Endodermal cell (in vitro differentiated cells): ENCODE results near the gene MEF2B. TPM values are rescaled to one million over a fixed set of nuclear protein-coding genes. Genes with fewer than 3 reads are reported as not detected.
"Not testable (repeated sequence)": the region's sequence is repeated elsewhere in the genome, so short reads cannot be mapped to it uniquely, and the experiment has no call there.

Source experiments
- DNase-seq: peaks from one replicate; pipeline ENCODE4 v3.0.0-alpha.2; 2017
- H3K27ac ChIP-seq: 2 replicates; pipeline ENCODE4 v1.5.1; 2013; ENCODE audit warnings: mild to moderate bottlenecking, low read depth, low read length, moderate library complexity
- H3K27me3 ChIP-seq: 2 replicates; pipeline ENCODE4 v1.6.1; 2013; ENCODE audit warnings: mild to moderate bottlenecking, low read length, moderate library complexity; ENCODE audit not compliant: insufficient read depth, control insufficient read depth, poor library complexity, severe bottlenecking
- H3K36me3 ChIP-seq: 2 replicates; pipeline ENCODE4 v1.7.0; 2013; ENCODE audit warnings: mild to moderate bottlenecking, low read length, moderate library complexity; ENCODE audit not compliant: control insufficient read depth, insufficient read depth
- H3K4me1 ChIP-seq: one replicate; pipeline ENCODE4 v1.7.0; 2013; ENCODE audit warnings: low read length; ENCODE audit not compliant: control insufficient read depth, insufficient read depth
- H3K4me3 ChIP-seq: 2 replicates; pipeline ENCODE4 v1.5.1; 2013; ENCODE audit warnings: mild to moderate bottlenecking, low read length, moderate library complexity
- H3K9ac ChIP-seq: 2 replicates; pipeline ENCODE4 v1.6.1; 2013; ENCODE audit warnings: mild to moderate bottlenecking, low read length, moderate library complexity; ENCODE audit not compliant: poor library complexity, severe bottlenecking; ENCODE audit errors: extremely low read depth
- H3K9me3 ChIP-seq: 2 replicates; pipeline ENCODE4 v1.6.1; 2013; ENCODE audit warnings: mild to moderate bottlenecking, low read length, moderate library complexity; ENCODE audit not compliant: control insufficient read depth
- H3K27ac Mint-ChIP-seq: 2 replicates; pipeline ENCODE4 v1.8.0; 2020; ENCODE audit warnings: mixed read lengths
- H3K27me3 Mint-ChIP-seq: 2 replicates; pipeline ENCODE4 v1.8.0; 2021; ENCODE audit warnings: mild to moderate bottlenecking, mixed read lengths; ENCODE audit not compliant: insufficient read depth
- H3K36me3 Mint-ChIP-seq: 2 replicates; pipeline ENCODE4 v1.8.0; 2020; ENCODE audit warnings: low read depth, mixed read lengths
- H3K4me1 Mint-ChIP-seq: 2 replicates; pipeline ENCODE4 v1.8.0; 2020; ENCODE audit warnings: mixed read lengths
- H3K4me3 Mint-ChIP-seq: 2 replicates; pipeline ENCODE4 v1.8.0; 2020; ENCODE audit warnings: mild to moderate bottlenecking, moderate library complexity, mixed read lengths
- H3K9me3 Mint-ChIP-seq: 2 replicates; pipeline ENCODE4 v1.8.0; 2020; ENCODE audit warnings: mild to moderate bottlenecking, mixed read lengths
- CTCF ChIP-seq: fragments of 200-600 bp; sonication (generic); conservative IDR thresholded peaks from 2 replicates; pipeline ENCODE4 v1.5.0; 2021; ENCODE audit warnings: antibody characterized with exemption, mild to moderate bottlenecking
- WGBS, 2 experiments: methylation state at CpG; one replicate each; pipeline versions ENCODE4 v1.1.5 to v1.1.7; 2013; ENCODE audit warnings: missing lambda C conversion rate in 2 of 2, mixed read lengths in 1 of 2; ENCODE audit not compliant: insufficient coverage in 1 of 2, insufficient read length in 1 of 2; 5-methylcytosine and 5-hydroxymethylcytosine counted together
- total RNA-seq, 2 donors: library from RNA; stranded (reverse); fragmentation: NEBNext Ultra II Directional in 1 of 2; extraction: Animal tissue kit (Norgen Biotek cat#: 25700) in 1 of 2; gene quantifications; 2 replicates in 1 of 2; 3 replicates in 1 of 2; pipeline ENCODE4 v1.2.1, GENCODE V29; 2021

Gene MEF2B
- total RNA-seq, 2 donors from 2014 or later, result 1.2 to 1.6 TPM

GRCh38 chr19:19105365-19106055, 64.6 kb downstream of the MEF2B start:
- Mint-ChIP-seq H3K4me3 (peak overlapping the region; percentile 69), H3K27me3 (peaks cover 11% of the 10 kb centered on the region), H3K27ac (peak overlapping the region; percentile 91), H3K9me3 (no peaks in the 10 kb centered on the region), H3K4me1 (peaks cover 14% of the 10 kb centered on the region), H3K36me3 (peaks cover 3% of the 10 kb centered on the region)
- H3K27me3 ChIP-seq, result no peaks in the 10 kb centered on the region
- no peak for TF ChIP-seq CTCF
- no peaks in the 10 kb centered on the region for H3K36me3 ChIP-seq
- H3K9me3 ChIP-seq, result no peaks in the 10 kb centered on the region
- no peak overlapping the region for H3K9ac ChIP-seq
- no peaks in the 10 kb centered on the region for H3K4me1 ChIP-seq
- 11 to 12% methylated on average over 16 to 36 of the region's 36 CpGs for WGBS, 2 experiments
- H3K27ac ChIP-seq, result peak overlapping the region; percentile 77
- H3K4me3 ChIP-seq, result peak overlapping the region; percentile 66
- peak; percentile 95 for DNase-seq

- WGBS, 2 experiments, result 96% methylated on average over 11 of the region's 11 CpGs
- H3K9me3 Mint-ChIP-seq, result no peaks in the 10 kb centered on the region
- Histone ChIP-seq H3K9me3 (no peaks in the 10 kb centered on the region), H3K4me3 (no peak overlapping the region), H3K27ac (no peak overlapping the region), H3K4me1 (no peaks in the 10 kb centered on the region), H3K36me3 (no peaks in the 10 kb centered on the region), H3K27me3 (no peaks in the 10 kb centered on the region), H3K9ac (no peak overlapping the region)
- TF ChIP-seq CTCF, result no peak
- peaks cover 14% of the 10 kb centered on the region for H3K4me1 Mint-ChIP-seq
- peaks cover 3% of the 10 kb centered on the region for H3K27me3 Mint-ChIP-seq
- H3K27ac Mint-ChIP-seq, result no peak overlapping the region
- DNase-seq, result no peak
- H3K4me3 Mint-ChIP-seq, result no peak overlapping the region
- peaks cover 3% of the 10 kb centered on the region for H3K36me3 Mint-ChIP-seq
These were observed 66.9 kb downstream of the MEF2B start for GRCh38 chr19:19103167-19103566.

GRCh38 chr19:19102566-19102965, 67.5 kb downstream of the MEF2B start:
- not testable (repeated sequence) for H3K9me3 Mint-ChIP-seq, H3K9ac ChIP-seq, H3K4me1 ChIP-seq, H3K9me3 ChIP-seq, H3K27ac Mint-ChIP-seq, H3K27me3 Mint-ChIP-seq, H3K36me3 ChIP-seq, H3K27me3 ChIP-seq, H3K36me3 Mint-ChIP-seq, H3K4me3 ChIP-seq, H3K27ac ChIP-seq, H3K4me3 Mint-ChIP-seq, DNase-seq
- peaks cover 12% of the 10 kb centered on the region for H3K4me1 Mint-ChIP-seq
- 95 to 100% methylated on average over 4 to 9 of the region's 10 CpGs for WGBS, 2 experiments

- H3K27me3 ChIP-seq, result no peaks in the 10 kb centered on the region
- no peaks in the 10 kb centered on the region for H3K4me1 ChIP-seq
- peaks cover 3% of the 10 kb centered on the region for H3K27me3 Mint-ChIP-seq
- H3K9me3 Mint-ChIP-seq, result no peaks in the 10 kb centered on the region
- H3K27ac Mint-ChIP-seq, result no peak overlapping the region
- no peak overlapping the region for H3K4me3 Mint-ChIP-seq
- H3K9ac ChIP-seq, result no peak overlapping the region
- H3K4me1 Mint-ChIP-seq, result peaks cover 12% of the 10 kb centered on the region
- 90 to 94% methylated on average over 8 of the region's 8 CpGs for WGBS, 2 experiments
- peaks cover 8% of the 10 kb centered on the region for H3K36me3 Mint-ChIP-seq
- H3K36me3 ChIP-seq, result no peaks in the 10 kb centered on the region
- no peaks in the 10 kb centered on the region for H3K9me3 ChIP-seq
- no peak for DNase-seq
- no peak for TF ChIP-seq CTCF
- no peak overlapping the region for H3K4me3 ChIP-seq
- no peak overlapping the region for H3K27ac ChIP-seq
These were observed 68.5 kb downstream of the MEF2B start for GRCh38 chr19:19101540-19101939.
